Endothelial cell of umbilical vein (primary cell): ENCODE results near the gene SSBP3.

Experiments used
- EZH2 ChIP-seq: IDR thresholded peaks from 2 replicates; pipeline ENCODE4 v1.6.1; 2012; ENCODE audit warnings: borderline replicate concordance, low read depth, mild to moderate bottlenecking, moderate library complexity, low read length, inconsistent platforms; ENCODE audit not compliant: severe bottlenecking
- JUN ChIP-seq: IDR thresholded peaks from 2 replicates; pipeline ENCODE4 v1.6.1; 2011; ENCODE audit warnings: borderline replicate concordance, low read depth; ENCODE audit not compliant: insufficient read length, insufficient read depth
- MYC ChIP-seq: IDR thresholded peaks from one replicate; pipeline ENCODE4 v1.6.1; 2011; ENCODE audit warnings: mild to moderate bottlenecking, low read depth, low read length
- POLR2A ChIP-seq: IDR thresholded peaks from 2 replicates; pipeline ENCODE4 v1.6.1; 2012; ENCODE audit warnings: low read depth, mild to moderate bottlenecking, control low read depth, low read length
- POLR2AphosphoS5 ChIP-seq: IDR thresholded peaks from 2 replicates; pipeline ENCODE4 v1.6.1; 2012; ENCODE audit warnings: low read depth, mild to moderate bottlenecking, control low read depth, low read length, moderate library complexity; ENCODE audit not compliant: insufficient read depth
- TF ChIP-seq, protein P1 (sequence below), 2 donors: IDR thresholded peaks; 1 replicate in 1 of 2; 2 replicates in 1 of 2; pipeline ENCODE4 v1.5.1; 2011; ENCODE audit warnings: low read length in 2 of 2, mild to moderate bottlenecking in 2 of 2, moderate library complexity in 2 of 2, control low read depth in 1 of 2, inconsistent platforms in 1 of 2, low read depth in 1 of 2; ENCODE audit not compliant: insufficient read depth in 1 of 2; ENCODE audit errors: extremely low read depth in 1 of 2
- TF ChIP-seq, protein P2 (sequence below): IDR thresholded peaks from 2 replicates; pipeline ENCODE4 v1.6.1; 2011; ENCODE audit not compliant: insufficient read depth, insufficient read length

GRCh38 chr1:54347261-54347954 is 58.8 kb downstream of the SSBP3 start:
- TF ChIP-seq, protein P1, sequence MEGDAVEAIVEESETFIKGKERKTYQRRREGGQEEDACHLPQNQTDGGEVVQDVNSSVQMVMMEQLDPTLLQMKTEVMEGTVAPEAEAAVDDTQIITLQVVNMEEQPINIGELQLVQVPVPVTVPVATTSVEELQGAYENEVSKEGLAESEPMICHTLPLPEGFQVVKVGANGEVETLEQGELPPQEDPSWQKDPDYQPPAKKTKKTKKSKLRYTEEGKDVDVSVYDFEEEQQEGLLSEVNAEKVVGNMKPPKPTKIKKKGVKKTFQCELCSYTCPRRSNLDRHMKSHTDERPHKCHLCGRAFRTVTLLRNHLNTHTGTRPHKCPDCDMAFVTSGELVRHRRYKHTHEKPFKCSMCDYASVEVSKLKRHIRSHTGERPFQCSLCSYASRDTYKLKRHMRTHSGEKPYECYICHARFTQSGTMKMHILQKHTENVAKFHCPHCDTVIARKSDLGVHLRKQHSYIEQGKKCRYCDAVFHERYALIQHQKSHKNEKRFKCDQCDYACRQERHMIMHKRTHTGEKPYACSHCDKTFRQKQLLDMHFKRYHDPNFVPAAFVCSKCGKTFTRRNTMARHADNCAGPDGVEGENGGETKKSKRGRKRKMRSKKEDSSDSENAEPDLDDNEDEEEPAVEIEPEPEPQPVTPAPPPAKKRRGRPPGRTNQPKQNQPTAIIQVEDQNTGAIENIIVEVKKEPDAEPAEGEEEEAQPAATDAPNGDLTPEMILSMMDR (IDR thresholded peaks at IDR 0.05; ENCODE audit: extremely low read depth in 1 of 2, insufficient read depth in 1 of 2, low read depth in 1 of 2, low read length in 2 of 2): no peak
- TF ChIP-seq, protein P2, sequence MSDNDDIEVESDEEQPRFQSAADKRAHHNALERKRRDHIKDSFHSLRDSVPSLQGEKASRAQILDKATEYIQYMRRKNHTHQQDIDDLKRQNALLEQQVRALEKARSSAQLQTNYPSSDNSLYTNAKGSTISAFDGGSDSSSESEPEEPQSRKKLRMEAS: no peak
- TF ChIP-seq POLR2AphosphoS5 (no peak), POLR2A (no peak), EZH2 (no peak), MYC (no peak), JUN (no peak)
